ENCODE results near the gene BSND. TPM values are rescaled to one million over a fixed set of nuclear protein-coding genes. Genes with fewer than 3 reads are reported as not detected.
A peak's percentile ranks its signal among the peaks of the same experiment; 100 is the strongest.

The BSND gene
- total RNA-seq, 1 experiment from 2014 or later, result not detected

DNA sequence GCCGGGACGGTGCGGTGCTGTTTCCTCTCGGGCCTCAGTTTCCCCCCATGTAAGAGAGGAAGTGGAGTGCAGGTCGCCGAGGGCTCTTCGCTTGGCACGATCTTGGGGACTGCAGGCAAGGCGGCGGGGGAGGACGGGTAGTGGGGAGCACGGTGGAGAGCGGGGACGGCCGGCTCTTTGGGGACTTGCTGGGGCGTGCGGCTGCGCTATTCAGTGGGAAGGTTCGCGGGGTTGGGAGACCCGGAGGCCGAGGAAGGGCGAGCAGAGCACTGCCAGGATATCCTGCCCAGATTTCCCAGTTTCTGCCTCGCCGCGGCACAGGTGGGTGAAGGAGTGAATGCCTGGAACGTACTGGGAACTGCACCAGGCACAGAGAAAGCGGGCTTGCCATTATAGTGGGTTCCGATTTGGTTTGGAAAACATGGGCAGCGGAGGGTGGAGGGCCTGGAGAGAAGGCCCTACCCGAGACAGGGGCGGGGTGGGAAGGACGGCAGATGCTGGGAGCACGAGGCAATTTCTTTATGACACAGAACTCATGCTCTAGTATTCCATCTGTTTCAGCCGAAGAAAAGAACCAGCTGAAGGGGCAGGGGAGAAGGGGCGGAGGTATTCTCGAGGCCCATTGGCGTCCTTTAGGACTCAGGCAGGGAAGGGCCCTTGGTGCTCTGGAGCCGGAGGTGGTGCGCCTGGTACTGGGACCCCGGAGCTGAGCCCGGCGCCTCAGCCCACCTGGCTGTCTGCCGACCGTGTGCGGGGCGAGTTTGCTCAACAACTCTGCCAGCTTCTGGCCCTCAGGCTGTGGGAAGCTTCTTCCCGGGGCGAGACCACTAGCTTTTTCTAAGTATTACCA is 41.6 kb downstream of the BSND start:
- H3K9me3 ChIP-seq (ENCODE audit: low read depth, low read length, poor library complexity, severe bottlenecking), result no peaks in the 10 kb centered on the region
- H3K27ac ChIP-seq (ENCODE audit: low read depth, low read length, poor library complexity, severe bottlenecking), result peak overlapping the region; percentile 62
- DNase-seq (ENCODE audit: low spot score), result peak; percentile 22
- H3K36me3 ChIP-seq (ENCODE audit: insufficient read depth, low read length, poor library complexity, severe bottlenecking), result peaks cover 21% of the 10 kb centered on the region
- no peaks in the 10 kb centered on the region for H3K27me3 ChIP-seq (replicated peaks; ENCODE audit: insufficient read depth, low read depth, low read length, poor library complexity)
- intact Hi-C loops (cut with micrococcal nuclease; ENCODE audit: unreplicated experiment), result no loop called here
- ChIA-PET CTCF (interaction anchor here (0.9 kb wide), 1 partner anchor 95 kb away, joined by 4 read pairs; no protein-coding TSS in a partner anchor), POLR2A (ENCODE audit: low non-redundant PET) (interaction anchor here (0.6 kb wide), 1 partner anchor 332 kb away, joined by 3 read pairs; no protein-coding TSS in a partner anchor)
- no peak for TF ChIP-seq EZH2 (IDR thresholded peaks at IDR 0.05; ENCODE audit: borderline replicate concordance, low read depth, low read length, poor library complexity, severe bottlenecking)
- TF ChIP-seq, protein P1, sequence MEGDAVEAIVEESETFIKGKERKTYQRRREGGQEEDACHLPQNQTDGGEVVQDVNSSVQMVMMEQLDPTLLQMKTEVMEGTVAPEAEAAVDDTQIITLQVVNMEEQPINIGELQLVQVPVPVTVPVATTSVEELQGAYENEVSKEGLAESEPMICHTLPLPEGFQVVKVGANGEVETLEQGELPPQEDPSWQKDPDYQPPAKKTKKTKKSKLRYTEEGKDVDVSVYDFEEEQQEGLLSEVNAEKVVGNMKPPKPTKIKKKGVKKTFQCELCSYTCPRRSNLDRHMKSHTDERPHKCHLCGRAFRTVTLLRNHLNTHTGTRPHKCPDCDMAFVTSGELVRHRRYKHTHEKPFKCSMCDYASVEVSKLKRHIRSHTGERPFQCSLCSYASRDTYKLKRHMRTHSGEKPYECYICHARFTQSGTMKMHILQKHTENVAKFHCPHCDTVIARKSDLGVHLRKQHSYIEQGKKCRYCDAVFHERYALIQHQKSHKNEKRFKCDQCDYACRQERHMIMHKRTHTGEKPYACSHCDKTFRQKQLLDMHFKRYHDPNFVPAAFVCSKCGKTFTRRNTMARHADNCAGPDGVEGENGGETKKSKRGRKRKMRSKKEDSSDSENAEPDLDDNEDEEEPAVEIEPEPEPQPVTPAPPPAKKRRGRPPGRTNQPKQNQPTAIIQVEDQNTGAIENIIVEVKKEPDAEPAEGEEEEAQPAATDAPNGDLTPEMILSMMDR (conservative IDR thresholded peaks at IDR 0.05; ENCODE audit: low read depth, low read length), result no peak
- H3K4me3 ChIP-seq (ENCODE audit: low read depth, low read length, poor library complexity, severe bottlenecking), result peak overlapping the region; percentile 83
- peaks cover 19% of the 10 kb centered on the region for H3K4me1 ChIP-seq (ENCODE audit: insufficient read depth, low read length, poor library complexity, severe bottlenecking)
- BruUV-seq (replicated peaks), result no TSS peak

DNA sequence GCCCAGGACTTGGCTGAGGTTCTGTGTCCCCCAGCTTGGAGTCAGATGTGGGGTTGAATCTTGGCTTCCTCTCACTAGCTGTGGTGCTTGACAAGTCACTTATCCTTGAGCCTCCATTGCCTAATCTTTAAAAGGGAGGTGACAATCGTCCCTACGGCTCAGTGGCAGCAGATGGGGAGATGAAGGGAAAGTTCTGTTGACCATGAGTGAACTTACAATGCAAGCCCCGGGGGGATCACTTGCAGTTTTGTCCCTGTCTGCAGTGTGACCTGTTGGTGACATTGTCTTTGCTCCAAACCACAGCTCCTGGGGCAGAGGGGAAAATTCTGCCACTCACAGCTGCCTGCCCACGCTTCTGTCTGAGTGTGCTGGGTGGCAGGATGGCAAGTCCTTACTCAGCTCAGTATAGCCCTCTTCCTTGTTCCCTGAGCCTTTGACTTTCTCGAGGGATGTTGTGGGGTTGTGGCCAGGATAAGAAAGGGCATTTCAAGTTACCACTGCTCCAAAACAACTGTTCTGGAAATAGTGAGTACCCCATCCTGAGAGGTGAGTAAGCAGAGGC is 42.3 kb downstream of the BSND start:
- CTCF ChIA-PET, result interaction anchor here (0.6 kb wide), 1 partner anchor 19 kb away, joined by 3 read pairs; no protein-coding TSS in a partner anchor
- H3K27me3 ChIP-seq (replicated peaks; ENCODE audit: insufficient read depth, low read depth, low read length, poor library complexity), result no peaks in the 10 kb centered on the region
- intact Hi-C loops (cut with micrococcal nuclease; ENCODE audit: unreplicated experiment), result no loop called here
- no TSS peak for BruUV-seq (replicated peaks)
- H3K27ac ChIP-seq (ENCODE audit: low read depth, low read length, poor library complexity, severe bottlenecking), result no peak overlapping the region
- no peaks in the 10 kb centered on the region for H3K9me3 ChIP-seq (ENCODE audit: low read depth, low read length, poor library complexity, severe bottlenecking)
- peaks cover 23% of the 10 kb centered on the region for H3K36me3 ChIP-seq (ENCODE audit: insufficient read depth, low read length, poor library complexity, severe bottlenecking)
- H3K4me3 ChIP-seq (ENCODE audit: low read depth, low read length, poor library complexity, severe bottlenecking), result peak overlapping the region; percentile 83
- H3K4me1 ChIP-seq (ENCODE audit: insufficient read depth, low read length, poor library complexity, severe bottlenecking), result peaks cover 19% of the 10 kb centered on the region
- no peak for DNase-seq (ENCODE audit: low spot score)
- no peak for TF ChIP-seq EZH2 (IDR thresholded peaks at IDR 0.05; ENCODE audit: borderline replicate concordance, low read depth, low read length, poor library complexity, severe bottlenecking)
- TF ChIP-seq, protein P1 (conservative IDR thresholded peaks at IDR 0.05; ENCODE audit: low read depth, low read length), result no peak
- POLR2A ChIA-PET (ENCODE audit: low non-redundant PET), result no interaction called here

DNA sequence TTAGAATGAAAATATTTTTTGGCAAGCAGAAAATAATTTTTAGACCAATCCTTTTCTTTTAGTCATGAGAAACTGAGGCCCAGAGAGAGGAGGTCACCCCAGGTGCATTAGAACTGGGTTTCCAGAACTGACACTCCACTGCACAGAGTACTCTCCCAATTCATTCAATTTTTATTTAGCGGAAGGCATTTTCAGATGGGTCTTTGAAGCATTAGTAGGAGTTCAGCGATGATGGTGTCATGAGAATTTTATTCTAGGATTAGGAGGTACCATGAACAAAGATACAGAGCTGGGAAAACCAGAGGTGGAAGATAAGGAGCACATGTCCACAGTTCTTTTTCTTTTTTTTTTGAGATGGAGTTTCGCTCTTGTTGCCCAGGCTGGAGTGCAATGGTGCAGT is 42.9 kb downstream of the BSND start:
- TF ChIP-seq EZH2 (IDR thresholded peaks at IDR 0.05; ENCODE audit: borderline replicate concordance, low read depth, low read length, poor library complexity, severe bottlenecking), result no peak
- TF ChIP-seq, protein P1 (conservative IDR thresholded peaks at IDR 0.05; ENCODE audit: low read depth, low read length), result no peak
- Histone ChIP-seq H3K27ac (ENCODE audit: low read depth, low read length, poor library complexity, severe bottlenecking) (no peak overlapping the region), H3K36me3 (ENCODE audit: insufficient read depth, low read length, poor library complexity, severe bottlenecking) (peaks cover 29% of the 10 kb centered on the region), H3K27me3 (replicated peaks; ENCODE audit: insufficient read depth, low read depth, low read length, poor library complexity) (no peaks in the 10 kb centered on the region), H3K4me1 (ENCODE audit: insufficient read depth, low read length, poor library complexity, severe bottlenecking) (peaks cover 19% of the 10 kb centered on the region), H3K4me3 (ENCODE audit: low read depth, low read length, poor library complexity, severe bottlenecking) (peak overlapping the region; percentile 83), H3K9me3 (ENCODE audit: low read depth, low read length, poor library complexity, severe bottlenecking) (no peaks in the 10 kb centered on the region)
- BruUV-seq (replicated peaks), result no TSS peak
- no peak for DNase-seq (ENCODE audit: low spot score)
- ChIA-PET POLR2A (ENCODE audit: low non-redundant PET) (no interaction called here), CTCF (interaction anchor here (0.6 kb wide), 1 partner anchor 20 kb away, joined by 3 read pairs; no protein-coding TSS in a partner anchor)
- intact Hi-C loops (cut with micrococcal nuclease; ENCODE audit: unreplicated experiment), result no loop called here
